Measurements from ENCODE around the gene FBXW2. TPM values are rescaled to one million over a fixed set of nuclear protein-coding genes. Genes with fewer than 3 reads are reported as not detected.
"Not testable (repeated sequence)": the region's sequence is repeated elsewhere in the genome, so short reads cannot be mapped to it uniquely, and the experiment has no call there.

Gene FBXW2
- total RNA-seq, 1 donor from 2014 or later: 25.6 TPM

GRCh38 chr9:120746366-120746765, 46.9 kb downstream of the FBXW2 start:
- DNase-seq (ENCODE audit: low read depth): not testable (repeated sequence)

GRCh38 chr9:120745278-120745677, 47.9 kb downstream of the FBXW2 start:
- no peak for DNase-seq (ENCODE audit: low read depth)

GRCh38 chr9:120742951-120743416, 50.2 kb downstream of the FBXW2 start:
- DNase-seq (ENCODE audit: low read depth): peak; percentile 18

- DNase-seq (ENCODE audit: low read depth): no peak
These were observed 51.5 kb downstream of the FBXW2 start for GRCh38 chr9:120741701-120742100.

- DNase-seq (ENCODE audit: low read depth): no peak
These were observed 52.0 kb downstream of the FBXW2 start for GRCh38 chr9:120741191-120741590.

GRCh38 chr9:120740132-120740531, 53.1 kb downstream of the FBXW2 start:
- DNase-seq (ENCODE audit: low read depth): no peak

GRCh38 chr9:120737416-120738165, 55.6 kb downstream of the FBXW2 start:
- DNase-seq (ENCODE audit: low read depth): no peak

- DNase-seq (ENCODE audit: low read depth): no peak
These were observed 56.3 kb downstream of the FBXW2 start for GRCh38 chr9:120736881-120737280.

GRCh38 chr9:120735415-120736126, 57.6 kb downstream of the FBXW2 start:
- DNase-seq (ENCODE audit: low read depth): no peak

GRCh38 chr9:120734607-120735410, 58.4 kb downstream of the FBXW2 start:
- DNase-seq (ENCODE audit: low read depth): no peak

GRCh38 chr9:120733190-120733589, 60.0 kb downstream of the FBXW2 start:
- peak; percentile 52 for DNase-seq (ENCODE audit: low read depth)

GRCh38 chr9:120730654-120731514, 62.3 kb downstream of the FBXW2 start:
- DNase-seq (ENCODE audit: low read depth): peak; percentile 85

- peak; percentile 35 for DNase-seq (ENCODE audit: low read depth)
These were observed 63.4 kb downstream of the FBXW2 start for GRCh38 chr9:120729791-120730241.

- no peak for DNase-seq (ENCODE audit: low read depth)
These were observed 66.7 kb downstream of the FBXW2 start for GRCh38 chr9:120726484-120726883.

- no peak for DNase-seq (ENCODE audit: low read depth)
These were observed 67.3 kb downstream of the FBXW2 start for GRCh38 chr9:120725907-120726306.

- no peak for DNase-seq (ENCODE audit: low read depth)
These were observed 68.3 kb downstream of the FBXW2 start for GRCh38 chr9:120724757-120725400.

GRCh38 chr9:120723565-120723964, 69.7 kb downstream of the FBXW2 start:
- DNase-seq (ENCODE audit: low read depth): peak; percentile 66

GRCh38 chr9:120720404-120720803, 72.8 kb downstream of the FBXW2 start:
- no peak for DNase-seq (ENCODE audit: low read depth)

- no peak for DNase-seq (ENCODE audit: low read depth)
These were observed 74.9 kb downstream of the FBXW2 start for GRCh38 chr9:120718316-120718715.

- DNase-seq (ENCODE audit: low read depth): no peak
These were observed 76.0 kb downstream of the FBXW2 start for GRCh38 chr9:120717176-120717575.

Data from myocyte (in vitro differentiated cells).